Loucy (cell line): ENCODE data around the gene SMO.

Source experiments
- H2AFZ ChIP-seq: fragments of 200-600 bp; sonication (generic); 2 replicates; pipeline ENCODE4 v1.6.0; 2016; ENCODE audit warnings: antibody characterized with exemption, mild to moderate bottlenecking, low read length, moderate library complexity
- H3F3A ChIP-seq: fragments of 200-600 bp; 2 replicates; pipeline ENCODE4 v1.6.0; 2016; ENCODE audit warnings: antibody characterized with exemption, low read depth, mild to moderate bottlenecking
- H3K27me3 ChIP-seq: fragments of 200-600 bp; sonication (generic); 2 replicates; pipeline ENCODE4 v1.6.1; 2014; ENCODE audit warnings: low read length, mild to moderate bottlenecking; ENCODE audit not compliant: insufficient read depth, poor library complexity, severe bottlenecking
- H3K36me3 ChIP-seq: fragments of 200-600 bp; sonication (generic); 2 replicates; pipeline ENCODE4 v1.6.1; 2016; ENCODE audit warnings: low read length; ENCODE audit not compliant: insufficient read depth
- H3K4me1 ChIP-seq: fragments of 200-600 bp; sonication (generic); 2 replicates; pipeline ENCODE4 v1.5.1; 2014; ENCODE audit warnings: low read length, mild to moderate bottlenecking; ENCODE audit not compliant: insufficient read depth, poor library complexity, severe bottlenecking
- H3K4me2 ChIP-seq: fragments of 200-600 bp; sonication (generic); 2 replicates; pipeline ENCODE4 v1.6.0; 2014; ENCODE audit warnings: antibody characterized with exemption, low read length, low read depth, mild to moderate bottlenecking; ENCODE audit not compliant: poor library complexity, severe bottlenecking
- H3K4me3 ChIP-seq: fragments of 200-600 bp; sonication (generic); 2 replicates; pipeline ENCODE4 v1.5.1; 2014; ENCODE audit warnings: low read length, mild to moderate bottlenecking, mixed read lengths; ENCODE audit not compliant: poor library complexity, severe bottlenecking
- H3K79me2 ChIP-seq: fragments of 200-600 bp; sonication (generic); 2 replicates; pipeline ENCODE4 v1.6.1; 2014; ENCODE audit warnings: low read length; ENCODE audit not compliant: insufficient read depth
- H3K9ac ChIP-seq: fragments of 200-600 bp; sonication (generic); 2 replicates; pipeline ENCODE4 v1.6.0; 2014; ENCODE audit warnings: mild to moderate bottlenecking, low read depth, low read length, moderate library complexity; ENCODE audit not compliant: poor library complexity, severe bottlenecking
- H3K9me2 ChIP-seq: fragments of 200-600 bp; sonication (generic); replicated peaks from 2 replicates; pipeline ENCODE4 v1.6.1; 2016; ENCODE audit warnings: low read depth, low read length, mixed read lengths
- H3K9me3 ChIP-seq: fragments of 200-600 bp; sonication (generic); 2 replicates; pipeline ENCODE4 v1.6.1; 2014; ENCODE audit warnings: mild to moderate bottlenecking, antibody characterized with exemption, low read length, low read depth; ENCODE audit not compliant: insufficient read depth
- H4K20me1 ChIP-seq: fragments of 200-600 bp; sonication (generic); 2 replicates; pipeline ENCODE4 v1.6.0; 2014; ENCODE audit warnings: antibody characterized with exemption, low read length, mild to moderate bottlenecking; ENCODE audit not compliant: insufficient read depth, poor library complexity, severe bottlenecking
- EZH2phosphoT487 ChIP-seq: fragments of 200-600 bp; IDR thresholded peaks from 2 replicates; pipeline ENCODE4 v1.6.1; 2018; ENCODE audit warnings: antibody characterized with exemption, mild to moderate bottlenecking, moderate library complexity, borderline replicate concordance
- TF ChIP-seq, protein P1 (sequence below): fragments of 200-600 bp; sonication (generic); conservative IDR thresholded peaks from 2 replicates; pipeline ENCODE4 v1.5.1; 2014; ENCODE audit warnings: mild to moderate bottlenecking, antibody characterized with exemption, low read length

Gene SMO

DNA sequence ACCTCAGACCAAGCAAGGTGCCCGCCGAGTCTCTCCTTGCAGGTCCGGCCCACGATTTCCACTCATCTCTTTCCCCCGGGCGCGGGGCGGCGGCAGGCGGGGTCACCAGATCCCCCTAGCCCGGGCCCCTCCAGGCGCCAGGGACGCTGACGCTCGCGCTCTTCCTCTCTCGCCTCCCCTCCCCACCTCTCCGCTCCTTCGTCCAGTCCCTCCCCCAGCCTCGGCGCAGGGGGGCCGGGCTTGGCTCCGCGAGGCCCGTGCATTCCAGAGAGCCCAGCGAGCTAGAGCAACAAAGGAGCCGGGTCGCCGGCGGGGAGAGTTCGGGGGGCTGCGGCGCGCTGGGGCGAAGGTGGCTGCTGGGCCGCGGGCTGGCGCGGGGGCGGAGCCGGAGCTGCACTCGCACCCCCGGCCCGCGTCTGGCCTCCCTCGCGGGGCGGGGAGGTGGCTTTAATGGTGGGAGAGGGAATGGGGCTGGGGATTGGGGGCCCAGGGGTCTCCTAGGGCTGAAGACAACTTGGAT lies at the start of gene SMO:
SMO (plus strand) TSS at position 262 of the 520 bp plus-strand sequence. CDS start 519 bp downstream, outside the sequence.
- Histone ChIP-seq H3K79me2 (peaks cover 26% of the 10 kb centered on the region; the same call in 1 of the 2 replicates), H3K4me2 (peak within 1 kb of the TSS; percentile 98), H3K4me3 (peak within 1 kb of the TSS; percentile 89), H4K20me1 (peaks cover 9% of the 10 kb centered on the region), H3K9ac (peak within 1 kb of the TSS; percentile 83), H3K4me1 (peaks cover 37% of the 10 kb centered on the region), H3K36me3 (no peaks in the 10 kb centered on the region), H2AFZ (peak within 1 kb of the TSS; percentile 96), H3F3A (no peaks in the 10 kb centered on the region; the same call in 1 of the 2 replicates), H3K9me3 (no peaks in the 10 kb centered on the region), H3K9me2 (no peaks in the 10 kb centered on the region), H3K27me3 (no peaks in the 10 kb centered on the region)
- TF ChIP-seq EZH2phosphoT487: no peak
- TF ChIP-seq, protein P1, sequence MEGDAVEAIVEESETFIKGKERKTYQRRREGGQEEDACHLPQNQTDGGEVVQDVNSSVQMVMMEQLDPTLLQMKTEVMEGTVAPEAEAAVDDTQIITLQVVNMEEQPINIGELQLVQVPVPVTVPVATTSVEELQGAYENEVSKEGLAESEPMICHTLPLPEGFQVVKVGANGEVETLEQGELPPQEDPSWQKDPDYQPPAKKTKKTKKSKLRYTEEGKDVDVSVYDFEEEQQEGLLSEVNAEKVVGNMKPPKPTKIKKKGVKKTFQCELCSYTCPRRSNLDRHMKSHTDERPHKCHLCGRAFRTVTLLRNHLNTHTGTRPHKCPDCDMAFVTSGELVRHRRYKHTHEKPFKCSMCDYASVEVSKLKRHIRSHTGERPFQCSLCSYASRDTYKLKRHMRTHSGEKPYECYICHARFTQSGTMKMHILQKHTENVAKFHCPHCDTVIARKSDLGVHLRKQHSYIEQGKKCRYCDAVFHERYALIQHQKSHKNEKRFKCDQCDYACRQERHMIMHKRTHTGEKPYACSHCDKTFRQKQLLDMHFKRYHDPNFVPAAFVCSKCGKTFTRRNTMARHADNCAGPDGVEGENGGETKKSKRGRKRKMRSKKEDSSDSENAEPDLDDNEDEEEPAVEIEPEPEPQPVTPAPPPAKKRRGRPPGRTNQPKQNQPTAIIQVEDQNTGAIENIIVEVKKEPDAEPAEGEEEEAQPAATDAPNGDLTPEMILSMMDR: no peak

DNA sequence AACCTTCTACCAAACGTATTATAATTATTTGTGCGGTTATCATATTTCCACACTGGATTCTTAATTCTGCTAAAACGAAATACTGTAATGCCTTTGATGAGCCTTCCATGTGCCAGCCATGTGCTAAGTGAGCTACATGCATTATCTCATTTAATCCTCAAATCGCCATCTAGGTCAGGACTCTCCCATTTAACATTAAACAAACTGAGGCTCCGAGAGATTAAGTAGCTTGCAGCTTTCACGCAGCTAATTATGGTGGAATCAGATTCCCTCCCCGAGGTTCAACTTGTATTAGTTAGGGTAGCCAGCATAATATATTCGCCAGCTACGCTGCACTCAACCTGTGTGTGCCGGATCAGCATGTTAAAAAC lies 44.7 kb upstream of the SMO start:
- H3F3A ChIP-seq: no peaks in the 10 kb centered on the region
- H3K27me3 ChIP-seq: no peaks in the 10 kb centered on the region
- no peaks in the 10 kb centered on the region for H3K9me2 ChIP-seq
- no peaks in the 10 kb centered on the region for H3K79me2 ChIP-seq
- no peaks in the 10 kb centered on the region for H3K9me3 ChIP-seq
- peak overlapping the region; percentile 73 for H3K4me3 ChIP-seq
- peak overlapping the region; percentile 73 for H3K4me2 ChIP-seq
- no peaks in the 10 kb centered on the region for H4K20me1 ChIP-seq
- H3K9ac ChIP-seq: no peak overlapping the region
- TF ChIP-seq EZH2phosphoT487: no peak
- TF ChIP-seq, protein P1: no peak
- peak overlapping the region; percentile 86 for H2AFZ ChIP-seq
- H3K36me3 ChIP-seq: no peaks in the 10 kb centered on the region
- peaks cover 15% of the 10 kb centered on the region for H3K4me1 ChIP-seq

DNA sequence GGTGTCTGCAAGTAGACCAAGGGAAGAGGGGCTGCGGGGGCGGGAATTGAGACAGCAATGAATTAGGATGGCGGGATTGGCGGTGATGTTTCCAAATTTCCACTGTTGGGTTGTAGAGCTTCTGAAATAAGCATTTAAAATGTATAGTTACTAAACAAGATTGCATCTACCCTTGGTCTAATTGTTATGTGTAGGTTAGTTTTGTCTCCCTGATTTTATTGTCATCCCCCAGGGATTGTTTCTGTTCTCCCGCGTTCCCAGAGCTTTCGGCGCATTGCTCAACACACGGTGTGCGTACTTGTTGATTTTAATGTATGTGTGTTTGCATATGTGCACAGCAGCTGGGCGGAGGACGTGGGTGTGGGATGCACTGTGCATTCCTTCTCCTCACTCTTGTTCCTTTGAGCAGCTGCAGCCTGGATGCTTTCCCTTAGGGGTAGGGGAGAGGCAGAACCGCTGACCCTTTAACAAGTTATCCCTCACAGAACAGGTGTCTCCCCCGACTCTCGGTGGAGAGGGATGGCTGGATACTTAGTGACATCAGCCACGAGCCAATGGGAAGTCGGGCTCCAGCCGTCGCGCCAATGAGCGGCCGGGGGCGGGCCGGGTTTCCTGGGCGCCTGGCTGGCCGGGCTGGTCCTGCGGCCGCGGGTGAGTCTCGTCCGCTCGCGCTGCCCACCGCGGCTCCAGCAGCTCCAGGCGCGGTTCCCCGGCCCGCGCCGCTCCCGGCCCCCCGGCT lies 44.2 kb upstream of the SMO start, which contains the start of gene TSPAN33:
TSPAN33 (plus strand) TSS at position 613 of the 739 bp plus-strand sequence. CDS start 274 bp downstream, outside the sequence.
- Histone ChIP-seq H3K4me2 (peak within 1 kb of the TSS; percentile 78), H3F3A (no peaks in the 10 kb centered on the region), H3K9ac (peak within 1 kb of the TSS; percentile 55), H3K4me1 (peaks cover 15% of the 10 kb centered on the region), H3K9me2 (no peaks in the 10 kb centered on the region), H3K27me3 (no peaks in the 10 kb centered on the region), H3K9me3 (no peaks in the 10 kb centered on the region), H3K79me2 (no peaks in the 10 kb centered on the region), H3K36me3 (no peaks in the 10 kb centered on the region), H4K20me1 (no peaks in the 10 kb centered on the region), H2AFZ (peak within 1 kb of the TSS; percentile 90), H3K4me3 (peak within 1 kb of the TSS; percentile 73)
- TF ChIP-seq EZH2phosphoT487: no peak
- TF ChIP-seq, protein P1: no peak
